HG03575 (cell line): ENCODE data around the gene WHAMM.
"Not testable (repeated sequence)": the region's sequence is repeated elsewhere in the genome, so short reads cannot be mapped to it uniquely, and the experiment has no call there.

ENCODE experiments used
- ATAC-seq: cut with Tn5 transposase; IDR thresholded peaks from one replicate; pipeline ENCODE4 v1.9.1; 2021; ENCODE audit not compliant: unreplicated experiment, insufficient number of reproducible peaks, low FRiP score; ENCODE audit errors: extremely low read depth

The WHAMM gene, protein sequence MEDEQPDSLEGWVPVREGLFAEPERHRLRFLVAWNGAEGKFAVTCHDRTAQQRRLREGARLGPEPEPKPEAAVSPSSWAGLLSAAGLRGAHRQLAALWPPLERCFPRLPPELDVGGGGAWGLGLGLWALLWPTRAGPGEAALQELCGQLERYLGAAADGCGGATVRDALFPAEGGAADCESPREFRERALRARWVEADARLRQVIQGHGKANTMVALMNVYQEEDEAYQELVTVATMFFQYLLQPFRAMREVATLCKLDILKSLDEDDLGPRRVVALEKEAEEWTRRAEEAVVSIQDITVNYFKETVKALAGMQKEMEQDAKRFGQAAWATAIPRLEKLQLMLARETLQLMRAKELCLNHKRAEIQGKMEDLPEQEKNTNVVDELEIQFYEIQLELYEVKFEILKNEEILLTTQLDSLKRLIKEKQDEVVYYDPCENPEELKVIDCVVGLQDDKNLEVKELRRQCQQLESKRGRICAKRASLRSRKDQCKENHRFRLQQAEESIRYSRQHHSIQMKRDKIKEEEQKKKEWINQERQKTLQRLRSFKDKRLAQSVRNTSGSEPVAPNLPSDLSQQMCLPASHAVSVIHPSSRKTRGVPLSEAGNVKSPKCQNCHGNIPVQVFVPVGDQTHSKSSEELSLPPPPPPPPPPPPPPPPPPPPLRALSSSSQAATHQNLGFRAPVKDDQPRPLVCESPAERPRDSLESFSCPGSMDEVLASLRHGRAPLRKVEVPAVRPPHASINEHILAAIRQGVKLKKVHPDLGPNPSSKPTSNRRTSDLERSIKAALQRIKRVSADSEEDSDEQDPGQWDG

GRCh38 chr15:82809308-82810060 is at the start of gene WHAMM:
Gene WHAMM (plus strand): TSS chr15:82809628. CDS start chr15:82809727, 99 bp downstream.
- peak; percentile 41 for ATAC-seq

- no peak for ATAC-seq
These were observed 45.9 kb upstream of the WHAMM start for GRCh38 chr15:82763361-82764116.

- ATAC-seq: no peak
These were observed 45.3 kb upstream of the WHAMM start for GRCh38 chr15:82764117-82764490.

DNA sequence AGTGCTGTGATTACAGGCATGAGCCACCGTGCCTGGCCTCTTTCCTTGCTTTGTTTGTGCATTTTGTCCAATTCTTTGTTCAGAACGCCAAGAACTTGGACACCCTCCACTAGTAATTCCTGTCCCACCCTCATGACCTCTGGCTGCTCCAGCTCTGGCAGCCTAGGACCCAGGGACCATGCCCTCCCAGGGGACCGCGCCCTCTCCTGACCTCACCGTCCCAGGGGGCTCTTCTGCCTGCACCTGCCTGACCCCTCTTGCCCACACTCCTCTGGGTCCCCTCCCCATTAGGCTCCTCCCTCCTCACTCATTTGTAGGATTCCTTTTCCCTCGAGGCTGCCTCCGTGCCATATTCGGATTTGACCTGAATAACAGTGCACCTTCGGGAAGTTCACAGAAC is 44.7 kb upstream of the WHAMM start:
- ATAC-seq: no peak

DNA sequence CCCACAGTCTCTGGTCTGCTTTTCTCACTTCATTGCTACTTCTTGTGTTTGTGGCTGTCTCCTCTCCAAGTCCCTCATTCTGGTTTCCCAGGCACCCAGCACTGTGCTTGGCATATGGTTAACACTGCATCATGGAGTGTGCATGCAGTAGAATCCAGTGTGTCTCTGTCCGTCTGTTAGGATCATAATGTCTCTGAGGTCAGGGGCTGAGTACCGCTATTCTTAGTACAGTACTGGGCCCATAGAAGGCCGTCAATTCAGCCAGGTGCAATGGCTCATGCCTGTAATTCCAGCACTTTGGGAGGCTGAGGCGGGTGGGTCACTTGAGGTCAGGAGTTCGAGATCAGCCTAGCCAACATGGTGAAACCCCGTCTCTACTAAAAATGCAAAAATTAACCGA is 43.2 kb upstream of the WHAMM start:
- not testable (repeated sequence) for ATAC-seq

- no peak for ATAC-seq
These were observed 42.1 kb upstream of the WHAMM start for GRCh38 chr15:82767163-82767829.

- ATAC-seq: no peak
These were observed 40.9 kb upstream of the WHAMM start for GRCh38 chr15:82768414-82769054.

DNA sequence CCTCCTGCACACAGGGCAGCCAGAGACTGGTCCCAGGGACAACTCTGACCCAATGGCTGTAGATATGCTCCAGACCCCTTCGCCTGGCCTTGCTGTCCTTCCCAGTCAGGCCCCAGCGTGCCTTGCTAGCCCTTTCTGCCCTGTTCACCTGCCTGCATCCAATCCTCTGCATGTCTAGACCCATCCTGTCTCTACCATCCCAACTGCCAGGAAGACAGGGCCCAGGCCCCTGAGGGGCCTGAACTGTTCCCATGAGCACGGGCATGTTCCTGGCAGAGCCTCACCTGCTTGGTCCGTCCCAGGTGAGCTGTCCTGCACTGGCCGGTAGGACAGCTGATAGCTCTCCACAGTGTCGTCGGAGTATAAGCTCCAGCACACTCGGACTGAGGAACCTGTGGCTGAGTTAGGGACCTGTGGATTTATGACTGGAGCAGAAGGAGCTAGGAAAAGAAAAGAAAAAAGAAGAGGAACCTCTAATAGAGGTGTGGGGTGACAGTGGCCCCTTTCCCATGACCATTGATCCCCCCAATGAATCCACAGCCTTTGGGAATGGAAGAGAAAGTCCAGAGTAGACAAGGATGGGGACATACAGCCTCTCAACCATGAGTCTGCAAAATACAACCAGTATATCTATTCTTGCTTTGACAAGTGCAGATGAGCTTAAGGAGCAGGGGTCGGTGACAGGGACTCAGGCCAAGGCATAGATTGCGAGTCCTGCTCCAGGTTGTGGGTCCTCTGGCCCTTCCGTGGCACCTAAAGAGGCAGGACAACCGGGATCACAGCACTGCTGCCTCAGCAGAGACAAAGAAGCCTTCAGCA is 37.4 kb upstream of the WHAMM start:
- ATAC-seq: no peak

GRCh38 chr15:82774496-82774895 is 34.9 kb upstream of the WHAMM start:
- ATAC-seq: no peak

DNA sequence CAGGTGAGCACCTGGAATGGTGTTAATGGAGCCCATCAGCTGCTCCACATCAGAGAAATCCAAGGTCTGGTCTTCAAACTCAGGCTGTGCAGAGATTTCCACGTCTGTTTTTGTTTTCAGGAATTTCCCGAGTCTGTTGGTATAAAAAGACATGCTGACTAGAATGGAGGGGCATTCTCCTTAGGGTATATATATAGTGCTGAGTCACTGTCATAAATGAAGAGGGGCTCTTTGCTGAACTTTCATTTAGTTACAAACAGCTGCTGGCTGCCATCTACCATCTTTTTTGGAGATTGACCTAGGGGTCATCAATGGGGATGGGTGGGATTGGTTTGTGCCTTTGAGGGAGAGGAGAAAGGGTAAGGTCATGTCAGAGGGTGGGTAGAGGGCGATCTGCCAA is 30.7 kb upstream of the WHAMM start:
- ATAC-seq: no peak

DNA sequence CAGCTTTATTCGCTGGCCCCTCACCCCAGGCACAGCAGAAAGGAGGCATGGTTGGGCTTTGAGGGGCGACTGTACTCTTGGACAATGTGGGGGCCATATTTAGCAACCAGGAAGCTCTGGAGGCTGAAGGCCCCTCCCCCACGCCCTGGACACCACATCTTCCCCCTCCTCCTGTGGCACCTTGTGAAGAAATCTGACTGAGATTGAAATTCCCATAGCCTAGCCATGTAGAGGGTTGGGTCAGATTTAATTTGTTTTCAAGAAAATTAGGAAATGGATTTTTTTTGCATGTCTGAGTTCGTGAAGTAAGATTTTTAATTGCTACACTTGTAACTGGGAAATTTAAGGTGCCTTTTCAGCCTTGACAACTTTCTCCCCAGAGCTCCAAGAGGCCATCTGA is 28.1 kb upstream of the WHAMM start:
- ATAC-seq: no peak

GRCh38 chr15:82788496-82788895 is 20.9 kb upstream of the WHAMM start:
- ATAC-seq: no peak

GRCh38 chr15:82789491-82789890 is 19.9 kb upstream of the WHAMM start:
- no peak for ATAC-seq

GRCh38 chr15:82790321-82790720 is 19.1 kb upstream of the WHAMM start:
- no peak for ATAC-seq

GRCh38 chr15:82792068-82792467 is 17.4 kb upstream of the WHAMM start:
- ATAC-seq: no peak

GRCh38 chr15:82793737-82794136 is 15.7 kb upstream of the WHAMM start:
- no peak for ATAC-seq

- no peak for ATAC-seq
These were observed 11.3 kb upstream of the WHAMM start for GRCh38 chr15:82798104-82798503.
